HepG2 (cell line): ENCODE measurements around the gene CCND2. TPM values are rescaled to one million over a fixed set of nuclear protein-coding genes. Genes with fewer than 3 reads are reported as not detected.
A peak's percentile ranks its signal among the peaks of the same experiment; 100 is the strongest.

Experiments
- ARID2 ChIP-seq: sonication (generic); formaldehyde crosslinking; IDR thresholded peaks from 2 replicates; pipeline ENCODE4 v1.8.1; 2022; ENCODE audit warnings: mild to moderate bottlenecking, missing genetic modification reagents, borderline replicate concordance
- CBX2 ChIP-seq, 2 experiments: fragments of 200-600 bp in 1 of 2; sonication (generic); formaldehyde crosslinking in 1 of 2; IDR thresholded peaks; 2 replicates each; pipeline versions ENCODE4 v1.7.0 to v1.8.1; 2018 to 2022; ENCODE audit warnings: low read depth in 2 of 2, low read length in 1 of 2, mild to moderate bottlenecking in 1 of 2, missing genetic modification reagents in 1 of 2
- FOXC1 ChIP-seq: sonication (generic); formaldehyde crosslinking; IDR thresholded peaks from 2 replicates; pipeline ENCODE4 v1.8.0; 2022; ENCODE audit warnings: mild to moderate bottlenecking, missing genetic modification reagents, borderline replicate concordance
- GABPB1 ChIP-seq: IDR thresholded peaks from 2 replicates; pipeline ENCODE4 v1.6.1; 2016; ENCODE audit warnings: mild to moderate bottlenecking, missing genetic modification reagents, moderate library complexity, missing compliant biosample characterization
- KMT2A ChIP-seq: sonication (generic); formaldehyde crosslinking; IDR thresholded peaks from 2 replicates; pipeline ENCODE4 v1.4.0; 2020; ENCODE audit warnings: missing genetic modification reagents
- TAF1 ChIP-seq: sonication (generic); formaldehyde crosslinking; IDR thresholded peaks from 2 replicates; pipeline ENCODE4 v1.4.0; 2020; ENCODE audit warnings: missing genetic modification reagents
- TFDP2 ChIP-seq: sonication (generic); formaldehyde crosslinking; IDR thresholded peaks from 2 replicates; pipeline ENCODE4 v1.4.0; 2020; ENCODE audit warnings: missing genetic modification reagents
- ZBTB34 ChIP-seq: sonication (generic); formaldehyde crosslinking; IDR thresholded peaks from 2 replicates; pipeline ENCODE4 v1.8.0; 2022; ENCODE audit warnings: mild to moderate bottlenecking, missing genetic modification reagents
- ZNF142 ChIP-seq: sonication (generic); formaldehyde crosslinking; IDR thresholded peaks from 2 replicates; pipeline ENCODE4 v1.4.0; 2020; ENCODE audit warnings: missing genetic modification reagents
- ZNF766 ChIP-seq: sonication (generic); formaldehyde crosslinking; IDR thresholded peaks from 2 replicates; pipeline ENCODE4 v1.5.0; 2020; ENCODE audit warnings: missing genetic modification reagents, borderline replicate concordance
- ZNF790 ChIP-seq: sonication (generic); formaldehyde crosslinking; IDR thresholded peaks from 2 replicates; pipeline ENCODE4 v1.8.0; 2022; ENCODE audit warnings: missing genetic modification reagents, mild to moderate bottlenecking, borderline replicate concordance
- ZNF850 ChIP-seq: sonication (generic); formaldehyde crosslinking; conservative IDR thresholded peaks from 2 replicates; pipeline ENCODE4 v1.9.0; 2021; ENCODE audit warnings: mild to moderate bottlenecking, missing genetic modification reagents
- polyA plus RNA-seq, 8 experiments: library from polyadenylated mRNA; depleted of rRNA in 3 of 8; stranded (reverse) in 7 of 8; unstranded in 1 of 8; fragments of >200 nt; fragmentation: Illumina TruSeq in 4 of 8; extraction: Trizol in 4 of 8; gene quantifications; 2 replicates each; pipeline versions ENCODE4 v1.2.1 to v1.2.3, GENCODE V29; 2011 to 2016; ENCODE audit warnings: low read depth in 4 of 8, missing spikeins in 1 of 8, mixed read lengths in 1 of 8; ENCODE audit not compliant: insufficient read depth in 1 of 8
- total RNA-seq, 5 experiments: library from RNA; depleted of rRNA; stranded (reverse); fragments of >200 nt; fragmentation: Illumina TruSeq; extraction: Trizol; gene quantifications; 2 replicates each; pipeline ENCODE4 v1.2.3, GENCODE V29; 2016; ENCODE audit warnings: low read depth in 1 of 5
- TF ChIP-seq, protein P1 (sequence below), 2 experiments: sonication (generic) in 1 of 2; formaldehyde crosslinking in 1 of 2; IDR thresholded peaks; 2 replicates each; pipeline versions ENCODE4 v1.4.0 to v1.6.1; 2018 to 2020; ENCODE audit warnings: missing genetic modification reagents in 2 of 2, borderline replicate concordance in 1 of 2, low read depth in 1 of 2, mild to moderate bottlenecking in 1 of 2, missing biosample characterization in 1 of 2
- TF ChIP-seq, protein P2 (sequence below): sonication (generic); formaldehyde crosslinking; IDR thresholded peaks from 2 replicates; pipeline ENCODE4 v1.8.1; 2023; ENCODE audit warnings: missing genetic modification reagents, inconsistent platforms, borderline replicate concordance

The CCND2 gene
- total and polyA plus RNA-seq, 2 of the 13 experiments (the other 11 are each of a cell fraction or from before 2014, with no cell fraction given): 0.61 to 1.4 TPM

DNA sequence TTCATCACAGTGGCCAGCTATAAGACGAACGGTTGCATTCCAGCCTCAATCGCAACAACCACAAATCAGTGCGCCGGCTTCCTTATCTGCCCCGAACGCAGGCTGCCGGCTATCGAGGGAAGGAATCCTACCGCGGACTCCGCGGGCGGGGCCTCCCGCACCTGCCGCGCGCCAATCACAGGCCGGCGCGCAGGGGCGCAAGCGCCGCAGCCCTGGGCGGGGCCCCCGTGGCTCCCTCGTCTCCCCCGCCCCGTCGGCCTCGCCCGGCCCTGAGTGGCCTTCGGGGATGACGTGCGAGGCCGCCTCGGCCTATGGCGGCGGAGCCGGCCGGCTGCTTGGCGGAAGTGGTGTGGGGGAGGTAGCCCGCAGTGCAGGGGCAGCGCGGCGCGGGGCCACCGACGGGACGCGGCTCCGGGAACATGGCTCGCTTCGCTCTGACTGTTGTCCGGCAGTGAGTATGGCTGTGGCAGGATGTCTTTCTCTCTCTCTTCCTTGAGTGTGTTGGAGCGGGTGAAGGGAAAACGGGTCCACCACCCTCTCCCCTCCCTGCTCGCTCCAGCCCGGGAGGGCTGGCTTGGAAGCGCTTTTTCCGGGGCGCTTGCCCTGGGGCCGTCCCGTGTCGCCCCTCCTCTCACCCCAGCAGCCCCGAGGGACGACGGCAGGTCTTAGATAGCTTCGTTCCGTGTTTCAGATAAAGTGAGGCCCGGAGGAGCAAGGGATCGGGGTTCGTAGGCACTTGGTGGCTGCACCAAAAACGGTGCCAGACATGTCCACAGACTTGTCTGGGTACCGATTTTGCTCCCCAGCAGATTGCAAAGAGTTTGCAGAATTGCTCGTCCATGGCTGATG lies 47.5 kb downstream of the CCND2 start, which contains the start of gene TIGAR (continued):
- TF ChIP-seq ZBTB34 (CRISPR knock-in tag) (0 out of 2 replicates have a peak, but pooled peaks have one; percentile 36), ZNF142 (CRISPR knock-in tag) (peak; percentile 69; the same call in 1 of the 2 replicates), KMT2A (peak; percentile 95), ZNF766 (CRISPR knock-in tag) (peak; percentile 62; the same call in 1 of the 2 replicates), FOXC1 (CRISPR knock-in tag) (no peak), ARID2 (CRISPR knock-in tag) (0 out of 2 replicates have a peak, but pooled peaks have one; percentile 40), ZNF850 (CRISPR knock-in tag) (peak; percentile 54; the same call in 1 of the 2 replicates), TFDP2 (peak; percentile 44; the same call in 1 of the 2 replicates), CBX2 (IDR thresholded peaks at IDR 0.05; ENCODE audit: low read depth, low read length) (no peak), CBX2 (CRISPR knock-in tag; IDR thresholded peaks at IDR 0.05; ENCODE audit: low read depth) (no peak), TAF1 (CRISPR knock-in tag) (peak; percentile 94), ZNF790 (CRISPR knock-in tag) (0 out of 2 replicates have a peak, but pooled peaks have one; percentile 34), GABPB1 (CRISPR knock-in tag) (peak; percentile 95)
- TF ChIP-seq, protein P1, sequence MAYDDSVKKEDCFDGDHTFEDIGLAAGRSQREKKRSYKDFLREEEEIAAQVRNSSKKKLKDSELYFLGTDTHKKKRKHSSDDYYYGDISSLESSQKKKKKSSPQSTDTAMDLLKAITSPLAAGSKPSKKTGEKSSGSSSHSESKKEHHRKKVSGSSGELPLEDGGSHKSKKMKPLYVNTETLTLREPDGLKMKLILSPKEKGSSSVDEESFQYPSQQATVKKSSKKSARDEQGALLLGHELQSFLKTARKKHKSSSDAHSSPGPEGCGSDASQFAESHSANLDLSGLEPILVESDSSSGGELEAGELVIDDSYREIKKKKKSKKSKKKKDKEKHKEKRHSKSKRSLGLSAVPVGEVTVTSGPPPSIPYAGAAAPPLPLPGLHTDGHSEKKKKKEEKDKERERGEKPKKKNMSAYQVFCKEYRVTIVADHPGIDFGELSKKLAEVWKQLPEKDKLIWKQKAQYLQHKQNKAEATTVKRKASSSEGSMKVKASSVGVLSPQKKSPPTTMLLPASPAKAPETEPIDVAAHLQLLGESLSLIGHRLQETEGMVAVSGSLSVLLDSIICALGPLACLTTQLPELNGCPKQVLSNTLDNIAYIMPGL (CRISPR knock-in tag; IDR thresholded peaks at IDR 0.05; ENCODE audit: borderline replicate concordance in 1 of 2, low read depth in 1 of 2): peak in 1 of 2 experiments; percentile 35; a peak in 2 of 4 replicates
- TF ChIP-seq, protein P2, sequence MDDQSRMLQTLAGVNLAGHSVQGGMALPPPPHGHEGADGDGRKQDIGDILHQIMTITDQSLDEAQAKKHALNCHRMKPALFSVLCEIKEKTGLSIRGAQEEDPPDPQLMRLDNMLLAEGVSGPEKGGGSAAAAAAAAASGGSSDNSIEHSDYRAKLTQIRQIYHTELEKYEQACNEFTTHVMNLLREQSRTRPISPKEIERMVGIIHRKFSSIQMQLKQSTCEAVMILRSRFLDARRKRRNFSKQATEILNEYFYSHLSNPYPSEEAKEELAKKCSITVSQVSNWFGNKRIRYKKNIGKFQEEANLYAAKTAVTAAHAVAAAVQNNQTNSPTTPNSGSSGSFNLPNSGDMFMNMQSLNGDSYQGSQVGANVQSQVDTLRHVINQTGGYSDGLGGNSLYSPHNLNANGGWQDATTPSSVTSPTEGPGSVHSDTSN: no peak
